Astrocyte of the cerebellum (primary cell): Measurements from ENCODE around the gene SDS.
A peak's percentile ranks its signal among the peaks of the same experiment; 100 is the strongest.

Experiments used
- DNase-seq: peaks from one replicate; pipeline ENCODE4 v3.0.0-alpha.2; 2011; ENCODE audit warnings: low read depth
- H3K4me3 ChIP-seq: 2 replicates; pipeline ENCODE4 v1.5.1; 2011; ENCODE audit warnings: mild to moderate bottlenecking, low read depth, low read length, moderate library complexity
- in situ Hi-C: cut with HindIII; loops from 2 replicates; pipeline ENCODE4 v1.10.0; 2017; ENCODE audit warnings: low sequenced_read_pairs
- TF ChIP-seq, protein P1 (sequence below): IDR thresholded peaks from 2 replicates; pipeline ENCODE4 v1.5.1; 2012; ENCODE audit warnings: low read length, low read depth, moderate library complexity, mild to moderate bottlenecking; ENCODE audit errors: missing control alignments

The SDS gene

DNA sequence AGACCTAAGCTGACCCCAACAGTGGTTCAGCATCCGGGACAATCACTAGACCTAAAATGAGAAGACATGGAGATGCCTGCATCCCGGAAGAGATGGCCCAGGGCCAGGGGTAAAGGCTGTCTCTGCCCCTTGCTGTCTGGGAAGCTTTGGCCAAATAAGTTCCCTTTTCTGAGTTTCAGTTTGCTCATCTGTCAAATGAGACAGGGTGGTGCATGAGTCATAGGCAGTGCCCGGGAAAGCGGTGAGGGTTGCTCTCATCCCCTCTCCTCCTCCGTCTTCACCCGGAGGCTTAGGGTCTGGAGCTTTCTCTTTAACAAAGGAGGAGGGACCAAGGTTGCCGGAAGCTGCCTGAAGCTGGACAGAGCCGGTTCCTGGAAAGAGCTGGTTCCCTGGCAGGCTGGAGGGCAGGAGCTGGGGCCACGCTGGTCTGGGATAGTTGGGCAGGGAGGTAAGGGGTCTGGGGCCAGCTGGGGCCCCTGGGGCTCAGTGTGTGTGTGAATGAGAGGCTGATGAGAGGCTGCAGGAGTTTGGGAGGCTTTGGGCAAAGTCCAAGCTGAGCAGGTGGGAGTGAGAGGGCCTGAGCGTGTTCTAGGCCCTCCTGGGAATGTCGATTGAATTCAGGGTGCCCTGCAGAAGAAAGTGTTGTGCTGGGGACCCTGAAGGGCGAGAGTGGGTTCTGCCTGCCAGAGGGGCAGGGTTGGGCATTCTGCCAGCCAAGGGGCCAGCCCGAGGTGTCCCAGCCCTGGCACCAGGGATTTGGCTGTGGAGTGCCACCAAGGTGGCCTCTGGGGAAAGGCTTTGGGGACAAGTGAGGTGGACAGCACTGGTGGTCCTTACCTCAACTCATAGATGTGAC is 18.6 kb upstream of the SDS start, which contains the start of gene SDSL:
Gene SDSL (plus strand): TSS at position 351 of the 856 bp plus-strand sequence. CDS start 5,603 bp downstream, outside the sequence.
- TF ChIP-seq, protein P1, sequence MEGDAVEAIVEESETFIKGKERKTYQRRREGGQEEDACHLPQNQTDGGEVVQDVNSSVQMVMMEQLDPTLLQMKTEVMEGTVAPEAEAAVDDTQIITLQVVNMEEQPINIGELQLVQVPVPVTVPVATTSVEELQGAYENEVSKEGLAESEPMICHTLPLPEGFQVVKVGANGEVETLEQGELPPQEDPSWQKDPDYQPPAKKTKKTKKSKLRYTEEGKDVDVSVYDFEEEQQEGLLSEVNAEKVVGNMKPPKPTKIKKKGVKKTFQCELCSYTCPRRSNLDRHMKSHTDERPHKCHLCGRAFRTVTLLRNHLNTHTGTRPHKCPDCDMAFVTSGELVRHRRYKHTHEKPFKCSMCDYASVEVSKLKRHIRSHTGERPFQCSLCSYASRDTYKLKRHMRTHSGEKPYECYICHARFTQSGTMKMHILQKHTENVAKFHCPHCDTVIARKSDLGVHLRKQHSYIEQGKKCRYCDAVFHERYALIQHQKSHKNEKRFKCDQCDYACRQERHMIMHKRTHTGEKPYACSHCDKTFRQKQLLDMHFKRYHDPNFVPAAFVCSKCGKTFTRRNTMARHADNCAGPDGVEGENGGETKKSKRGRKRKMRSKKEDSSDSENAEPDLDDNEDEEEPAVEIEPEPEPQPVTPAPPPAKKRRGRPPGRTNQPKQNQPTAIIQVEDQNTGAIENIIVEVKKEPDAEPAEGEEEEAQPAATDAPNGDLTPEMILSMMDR, result no peak
- in situ Hi-C loops, result no loop called here
- peak within 1 kb of the TSS; percentile 51 for H3K4me3 ChIP-seq
- DNase-seq, result no peak

DNA sequence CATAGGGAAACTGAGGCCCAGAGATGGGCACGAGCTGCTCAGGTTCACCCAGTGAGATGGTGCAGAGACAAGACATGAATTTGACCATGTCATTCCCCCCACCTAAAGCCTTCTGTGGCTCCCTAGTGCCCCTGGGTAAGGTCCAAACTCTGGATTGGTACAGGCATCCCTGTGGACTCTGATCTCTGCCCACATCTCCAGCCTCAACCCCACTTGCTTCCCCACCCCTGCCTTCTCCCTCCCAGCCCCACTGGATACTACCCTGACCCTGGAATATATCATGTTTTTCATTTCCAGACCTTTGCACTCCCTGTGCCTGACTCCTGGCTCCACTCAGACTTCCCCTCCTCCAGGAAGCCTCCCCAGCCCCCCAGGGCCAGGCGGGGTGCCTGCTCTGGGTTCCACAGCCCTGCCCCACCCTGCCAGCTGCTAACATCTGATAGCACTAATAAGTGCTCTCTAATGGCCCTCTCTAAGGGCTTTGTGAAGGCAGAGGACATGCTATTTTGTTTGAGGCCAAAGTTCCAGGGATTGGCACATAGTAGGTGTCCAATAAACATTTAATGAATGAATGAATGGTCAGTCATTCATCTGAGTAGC is 17.4 kb upstream of the SDS start:
- DNase-seq, result no peak
- in situ Hi-C loops, result no loop called here
- no peak overlapping the region for H3K4me3 ChIP-seq
- TF ChIP-seq, protein P1, result no peak

DNA sequence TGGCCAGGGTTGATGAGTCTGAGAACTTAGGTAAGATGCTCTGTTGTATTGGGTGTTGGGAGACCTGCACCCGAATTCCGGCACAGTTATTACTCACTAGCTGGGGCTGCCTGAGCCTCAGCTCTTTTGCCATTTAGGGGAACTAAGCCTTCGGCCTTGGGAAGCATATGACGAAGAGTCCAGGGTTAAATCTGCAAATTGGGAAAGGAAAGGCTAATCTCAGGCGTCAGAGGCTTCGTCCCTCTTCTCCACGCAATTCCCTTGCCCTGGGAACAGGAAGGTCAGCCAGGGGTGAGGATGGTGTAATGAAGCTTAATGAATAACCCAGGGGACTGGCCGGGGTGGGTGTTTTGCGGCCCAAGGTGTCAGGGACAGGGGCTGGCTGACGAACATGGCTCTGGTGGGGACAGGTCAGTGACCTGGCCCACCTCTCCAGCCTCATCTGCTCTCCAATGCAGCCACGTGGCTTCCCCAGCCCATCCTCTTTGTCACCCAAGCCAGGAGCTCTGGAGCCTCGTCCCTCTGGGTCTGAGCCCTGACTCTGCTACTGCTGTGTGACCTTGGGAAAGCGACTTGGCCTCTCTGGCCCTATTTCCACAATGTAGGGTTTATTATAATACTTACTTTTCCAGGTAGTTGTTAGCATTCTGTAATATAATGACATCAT is 14.7 kb upstream of the SDS start:
- in situ Hi-C loops, result no loop called here
- TF ChIP-seq, protein P1, result no peak
- no peak overlapping the region for H3K4me3 ChIP-seq
- no peak for DNase-seq

DNA sequence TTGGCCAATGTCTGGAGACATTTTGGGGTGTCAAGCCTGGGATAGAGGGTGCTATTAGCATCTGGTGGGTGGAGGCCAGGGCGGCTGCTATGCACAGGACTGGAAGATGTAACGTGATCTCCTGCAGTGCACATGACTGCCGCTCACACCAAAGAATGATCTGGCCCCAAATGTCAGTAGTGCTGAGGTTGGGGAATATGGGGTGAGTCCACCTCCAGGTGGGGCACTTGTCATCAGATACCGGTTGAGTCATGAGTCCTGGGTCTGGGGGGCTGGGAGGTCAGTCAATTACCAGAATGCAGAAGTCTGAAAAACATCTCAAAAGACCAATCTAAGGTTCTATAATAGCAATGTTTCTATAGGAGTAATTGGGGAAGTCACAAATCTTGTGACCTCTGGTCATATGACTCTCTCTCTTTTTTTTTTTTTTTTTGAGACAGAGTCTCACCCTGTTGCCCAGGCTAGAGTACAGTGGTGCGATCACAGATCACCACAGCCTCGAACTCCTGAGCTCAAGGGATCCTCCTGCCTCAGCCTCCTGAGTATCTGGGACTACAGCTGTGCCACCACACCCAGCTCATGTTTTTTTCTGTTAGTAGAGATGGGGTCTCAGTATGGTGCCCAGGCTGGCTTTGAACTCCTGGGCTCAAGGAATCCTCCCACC is 12.5 kb upstream of the SDS start:
- H3K4me3 ChIP-seq, result no peak overlapping the region
- TF ChIP-seq, protein P1, result no peak
- in situ Hi-C loops, result no loop called here
- DNase-seq, result no peak

DNA sequence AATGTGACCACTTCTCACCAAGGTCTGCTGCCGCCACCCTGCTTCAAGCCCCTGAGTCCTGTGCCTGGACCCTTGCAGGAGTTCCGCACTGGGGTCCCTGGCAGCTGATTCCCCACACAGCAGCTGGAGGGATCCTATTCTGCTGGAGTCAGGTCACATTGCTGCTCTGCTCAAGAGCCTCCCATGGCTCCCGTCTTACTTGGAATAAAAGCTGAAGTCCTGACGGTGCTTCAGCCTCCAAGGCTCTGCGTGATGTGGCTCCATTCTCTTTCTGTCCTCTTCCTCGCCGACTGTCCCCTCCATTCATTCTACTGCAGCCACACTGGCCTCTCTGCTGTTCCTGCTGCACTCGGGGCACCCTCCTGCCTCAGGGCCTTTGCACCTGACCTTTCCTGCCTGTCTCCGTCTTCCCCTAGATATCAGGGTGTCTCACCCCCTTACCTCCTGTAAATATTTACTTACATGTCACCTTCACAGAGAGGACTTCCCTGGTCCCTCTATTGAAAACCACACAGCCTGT is 10.9 kb upstream of the SDS start:
- in situ Hi-C loops, result no loop called here

More for the DNA sequence above, 10.9 kb upstream of the SDS start:
- no peak for DNase-seq
- no peak overlapping the region for H3K4me3 ChIP-seq
- TF ChIP-seq, protein P1, result no peak
